ENCODE results near the gene TRERF1.

- TF ChIP-seq CTCF (tag by site-specific recombination; IDR thresholded peaks at IDR 0.05) (no peak), REST (tag by site-specific recombination; IDR thresholded peaks at IDR 0.05) (no peak), ZNF398 (tag by site-specific recombination; IDR thresholded peaks at IDR 0.05) (no peak), ZNF639 (tag by site-specific recombination; IDR thresholded peaks at IDR 0.05) (no peak), ZNF830 (tag by site-specific recombination; IDR thresholded peaks at IDR 0.05; ENCODE audit: low read depth) (no peak), BCL11A (tag by site-specific recombination; IDR thresholded peaks at IDR 0.05; ENCODE audit: low read depth) (no peak), PRDM2 (tag by site-specific recombination; IDR thresholded peaks at IDR 0.05; ENCODE audit: borderline replicate concordance) (no peak), MEIS1 (CRISPR knock-in tag; IDR thresholded peaks at IDR 0.05; ENCODE audit: borderline replicate concordance) (no peak), ZNF561 (tag by site-specific recombination; IDR thresholded peaks at IDR 0.05; ENCODE audit: borderline replicate concordance) (no peak)
Measured at GRCh38 chr6:42239736-42240375, 211.9 kb downstream of the TRERF1 start.
